GM19240 (cell line): ENCODE results near the gene MCAT.

ENCODE experiments used
- DNase-seq: peaks from one replicate; pipeline ENCODE4 v3.0.0; 2011; ENCODE audit warnings: low spot score; ENCODE audit not compliant: insufficient read length

Gene MCAT

GRCh38 chr22:43094085-43094484, 49.1 kb downstream of the MCAT start:
- no peak for DNase-seq

GRCh38 chr22:43092085-43092484, 51.1 kb downstream of the MCAT start:
- no peak for DNase-seq

- DNase-seq: peak; percentile 70
Measured at GRCh38 chr22:43090130-43090789, 52.9 kb downstream of the MCAT start.

GRCh38 chr22:43088984-43089717, 54.0 kb downstream of the MCAT start, which contains the start of gene TTLL1:
Gene TTLL1, minus strand, starts transcription at chr22:43089391. Its CDS starts 13,805 bp downstream, at chr22:43075586.
- peak; percentile 99 for DNase-seq

GRCh38 chr22:43088627-43088983, 54.6 kb downstream of the MCAT start:
- DNase-seq: no peak

- DNase-seq: no peak
Measured at GRCh38 chr22:43085658-43086606, 57.3 kb downstream of the MCAT start.
